Panc1 (cell line): ENCODE results near the gene RIPK1. TPM values are rescaled to one million over a fixed set of nuclear protein-coding genes. Genes with fewer than 3 reads are reported as not detected.

Source experiments
- ATAC-seq: fragments of 200-7000 bp; cut with Tn5 transposase; 2 replicates; pipeline ENCODE4 v1.9.1; 2020; ENCODE audit warnings: mild to moderate bottlenecking, moderate library complexity
- BruUV-seq: library from RNA; stranded (reverse); fragments of 400-500 nt; replicated peaks from 2 replicates; lab custom pipeline; 2021; lab: Mats Ljungman, UMichigan
- CTCF ChIA-PET: fragments of 300-600 bp; sonication (Branson Sonifier 250); formaldehyde crosslinking; loops from one replicate; lab custom pipeline; 2022; ENCODE audit warnings: antibody characterized with exemption; lab: Charles Lee
- POLR2A ChIA-PET: fragments of 300-600 bp; sonication (Branson Sonifier 250); formaldehyde crosslinking; loops from one replicate; lab custom pipeline; 2022; ENCODE audit warnings: antibody characterized with exemption; lab: Charles Lee
- DNase-seq: peaks from one replicate; pipeline ENCODE4 v3.0.0-alpha.2; 2010; ENCODE audit warnings: low read depth, low spot score
- H3K27ac ChIP-seq: 2 replicates; pipeline ENCODE4 v1.5.1; 2011; ENCODE audit warnings: mild to moderate bottlenecking, low read length, inconsistent platforms
- H3K27me3 ChIP-seq: fragments of 200-500 bp; sonication (Bioruptor generic); 2 replicates; pipeline ENCODE4 v1.6.0; 2014; ENCODE audit warnings: low read length, inconsistent platforms; ENCODE audit not compliant: control insufficient read depth, insufficient read depth
- H3K36me3 ChIP-seq: fragments of 200-500 bp; sonication (Bioruptor generic); 2 replicates; pipeline ENCODE4 v1.5.1; 2014; ENCODE audit warnings: inconsistent platforms, mild to moderate bottlenecking, low read length, moderate library complexity; ENCODE audit not compliant: control insufficient read depth, insufficient read depth
- H3K4me1 ChIP-seq: 2 replicates; pipeline ENCODE4 v1.5.1; 2011; ENCODE audit warnings: inconsistent platforms, mild to moderate bottlenecking, low read length, moderate library complexity; ENCODE audit not compliant: control insufficient read depth, insufficient read depth
- H3K4me3 ChIP-seq, 2 experiments: 2 replicates each; pipeline ENCODE4 v1.5.1; 2011 to 2012; ENCODE audit warnings: low read depth in 2 of 2, low read length in 2 of 2, mild to moderate bottlenecking in 2 of 2, inconsistent platforms in 1 of 2, moderate library complexity in 1 of 2
- H3K9me3 ChIP-seq: fragments of 200-500 bp; sonication (Bioruptor generic); 2 replicates; pipeline ENCODE4 v1.5.1; 2014; ENCODE audit warnings: low read depth, mild to moderate bottlenecking, inconsistent platforms, low read length, moderate library complexity; ENCODE audit not compliant: control insufficient read depth, insufficient read depth
- POLR2AphosphoS5 ChIP-seq: IDR thresholded peaks from 2 replicates; pipeline ENCODE4 v1.6.1; 2012; ENCODE audit warnings: mild to moderate bottlenecking, low read depth, low read length, moderate library complexity
- SIN3A ChIP-seq: IDR thresholded peaks from 2 replicates; pipeline ENCODE4 v1.6.1; 2012; ENCODE audit warnings: low read depth, mild to moderate bottlenecking, low read length, moderate library complexity, borderline replicate concordance; ENCODE audit not compliant: insufficient read depth
- TCF7L2 ChIP-seq: IDR thresholded peaks from 2 replicates; pipeline ENCODE4 v1.6.1; 2011; ENCODE audit warnings: mild to moderate bottlenecking, low read depth, low read length, inconsistent platforms
- in situ Hi-C: cut with HindIII; loops from 2 replicates; pipeline ENCODE4 v1.10.0; 2016; ENCODE audit warnings: low sequenced_read_pairs, low pct_unique_long_range_greater_than_20kb
- intact Hi-C: fragments of 100-400 bp; cut with micrococcal nuclease; formaldehyde crosslinking; loops from one replicate; pipeline ENCODE4 v1.10.0; 2022; ENCODE audit not compliant: unreplicated experiment
- total RNA-seq: library from RNA; stranded (reverse); gene quantifications from one replicate; pipeline ENCODE4 v1.2.1, GENCODE V29; 2021; ENCODE audit not compliant: unreplicated experiment
- TF ChIP-seq, protein P1 (sequence below): fragments of 450-650 bp; IDR thresholded peaks from 2 replicates; pipeline ENCODE4 v1.5.1; 2017; ENCODE audit warnings: mild to moderate bottlenecking
- TF ChIP-seq, protein P2 (sequence below), 2 experiments: IDR thresholded peaks; 2 replicates each; pipeline ENCODE4 v1.6.1; 2011 to 2012; ENCODE audit warnings: low read depth in 2 of 2, control low read depth in 1 of 2, low read length in 1 of 2, mild to moderate bottlenecking in 1 of 2, moderate library complexity in 1 of 2; ENCODE audit not compliant: insufficient read depth in 1 of 2

RIPK1 gene
- total RNA-seq, 1 experiment from 2014 or later, result 31.6 TPM

DNA sequence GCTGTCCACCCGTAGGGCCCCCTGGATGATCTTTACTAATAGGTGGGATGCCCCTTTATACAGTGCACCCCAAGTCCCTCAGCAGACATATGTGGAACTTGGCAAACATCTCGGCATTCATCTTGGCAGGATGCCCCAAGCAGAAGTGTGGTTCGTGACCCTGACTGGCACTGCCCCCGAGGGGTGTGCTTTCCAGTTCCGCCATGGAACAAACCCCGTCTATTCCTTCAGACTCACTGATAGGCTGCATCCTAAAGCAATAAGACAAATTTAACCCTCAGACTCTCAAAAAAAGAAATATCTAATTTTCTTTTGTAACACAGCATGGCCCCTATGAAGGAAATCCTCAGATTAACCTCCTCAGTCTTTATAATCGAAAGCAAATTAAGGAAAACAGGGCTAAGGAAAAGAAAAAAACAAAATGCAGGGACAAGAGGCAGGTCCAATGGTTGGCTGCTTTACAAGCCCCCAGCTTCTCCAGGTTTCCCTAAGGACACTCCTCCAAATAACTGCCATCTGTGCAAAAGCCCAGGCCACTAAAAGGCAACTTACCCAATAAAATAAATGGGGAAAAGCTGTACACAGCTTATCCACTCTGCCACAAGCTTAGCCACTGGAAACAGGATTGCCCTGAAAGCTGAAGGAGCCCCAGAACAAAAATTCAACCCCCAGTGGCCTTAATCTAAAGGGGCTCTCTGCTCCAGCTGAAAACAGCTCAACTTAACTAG lies 30.5 kb upstream of the RIPK1 start:
- in situ Hi-C loops (no loop called here), intact Hi-C loops (no loop called here)
- Histone ChIP-seq H3K27me3 (peaks cover 2% of the 10 kb centered on the region; the same call in 1 of the 2 replicates), H3K9me3 (no peaks in the 10 kb centered on the region), H3K4me1 (no peaks in the 10 kb centered on the region), H3K27ac (no peak overlapping the region), H3K36me3 (no peaks in the 10 kb centered on the region), H3K4me3 (no peak overlapping the region)
- ATAC-seq (no peak), DNase-seq (no peak)
- CTCF ChIA-PET, result no interaction called here
- TF ChIP-seq, protein P1, sequence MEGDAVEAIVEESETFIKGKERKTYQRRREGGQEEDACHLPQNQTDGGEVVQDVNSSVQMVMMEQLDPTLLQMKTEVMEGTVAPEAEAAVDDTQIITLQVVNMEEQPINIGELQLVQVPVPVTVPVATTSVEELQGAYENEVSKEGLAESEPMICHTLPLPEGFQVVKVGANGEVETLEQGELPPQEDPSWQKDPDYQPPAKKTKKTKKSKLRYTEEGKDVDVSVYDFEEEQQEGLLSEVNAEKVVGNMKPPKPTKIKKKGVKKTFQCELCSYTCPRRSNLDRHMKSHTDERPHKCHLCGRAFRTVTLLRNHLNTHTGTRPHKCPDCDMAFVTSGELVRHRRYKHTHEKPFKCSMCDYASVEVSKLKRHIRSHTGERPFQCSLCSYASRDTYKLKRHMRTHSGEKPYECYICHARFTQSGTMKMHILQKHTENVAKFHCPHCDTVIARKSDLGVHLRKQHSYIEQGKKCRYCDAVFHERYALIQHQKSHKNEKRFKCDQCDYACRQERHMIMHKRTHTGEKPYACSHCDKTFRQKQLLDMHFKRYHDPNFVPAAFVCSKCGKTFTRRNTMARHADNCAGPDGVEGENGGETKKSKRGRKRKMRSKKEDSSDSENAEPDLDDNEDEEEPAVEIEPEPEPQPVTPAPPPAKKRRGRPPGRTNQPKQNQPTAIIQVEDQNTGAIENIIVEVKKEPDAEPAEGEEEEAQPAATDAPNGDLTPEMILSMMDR, result no peak
- TF ChIP-seq SIN3A (no peak), TCF7L2 (no peak), POLR2AphosphoS5 (no peak)
- TF ChIP-seq, protein P2, sequence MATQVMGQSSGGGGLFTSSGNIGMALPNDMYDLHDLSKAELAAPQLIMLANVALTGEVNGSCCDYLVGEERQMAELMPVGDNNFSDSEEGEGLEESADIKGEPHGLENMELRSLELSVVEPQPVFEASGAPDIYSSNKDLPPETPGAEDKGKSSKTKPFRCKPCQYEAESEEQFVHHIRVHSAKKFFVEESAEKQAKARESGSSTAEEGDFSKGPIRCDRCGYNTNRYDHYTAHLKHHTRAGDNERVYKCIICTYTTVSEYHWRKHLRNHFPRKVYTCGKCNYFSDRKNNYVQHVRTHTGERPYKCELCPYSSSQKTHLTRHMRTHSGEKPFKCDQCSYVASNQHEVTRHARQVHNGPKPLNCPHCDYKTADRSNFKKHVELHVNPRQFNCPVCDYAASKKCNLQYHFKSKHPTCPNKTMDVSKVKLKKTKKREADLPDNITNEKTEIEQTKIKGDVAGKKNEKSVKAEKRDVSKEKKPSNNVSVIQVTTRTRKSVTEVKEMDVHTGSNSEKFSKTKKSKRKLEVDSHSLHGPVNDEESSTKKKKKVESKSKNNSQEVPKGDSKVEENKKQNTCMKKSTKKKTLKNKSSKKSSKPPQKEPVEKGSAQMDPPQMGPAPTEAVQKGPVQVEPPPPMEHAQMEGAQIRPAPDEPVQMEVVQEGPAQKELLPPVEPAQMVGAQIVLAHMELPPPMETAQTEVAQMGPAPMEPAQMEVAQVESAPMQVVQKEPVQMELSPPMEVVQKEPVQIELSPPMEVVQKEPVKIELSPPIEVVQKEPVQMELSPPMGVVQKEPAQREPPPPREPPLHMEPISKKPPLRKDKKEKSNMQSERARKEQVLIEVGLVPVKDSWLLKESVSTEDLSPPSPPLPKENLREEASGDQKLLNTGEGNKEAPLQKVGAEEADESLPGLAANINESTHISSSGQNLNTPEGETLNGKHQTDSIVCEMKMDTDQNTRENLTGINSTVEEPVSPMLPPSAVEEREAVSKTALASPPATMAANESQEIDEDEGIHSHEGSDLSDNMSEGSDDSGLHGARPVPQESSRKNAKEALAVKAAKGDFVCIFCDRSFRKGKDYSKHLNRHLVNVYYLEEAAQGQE (IDR thresholded peaks at IDR 0.05; ENCODE audit: insufficient read depth in 1 of 2, low read depth in 2 of 2, low read length in 1 of 2), result no peak
- no TSS peak for BruUV-seq
- POLR2A ChIA-PET, result interaction anchor here (0.6 kb wide), 1 partner anchor 980 kb away, joined by 4 read pairs; no protein-coding TSS in a partner anchor

DNA sequence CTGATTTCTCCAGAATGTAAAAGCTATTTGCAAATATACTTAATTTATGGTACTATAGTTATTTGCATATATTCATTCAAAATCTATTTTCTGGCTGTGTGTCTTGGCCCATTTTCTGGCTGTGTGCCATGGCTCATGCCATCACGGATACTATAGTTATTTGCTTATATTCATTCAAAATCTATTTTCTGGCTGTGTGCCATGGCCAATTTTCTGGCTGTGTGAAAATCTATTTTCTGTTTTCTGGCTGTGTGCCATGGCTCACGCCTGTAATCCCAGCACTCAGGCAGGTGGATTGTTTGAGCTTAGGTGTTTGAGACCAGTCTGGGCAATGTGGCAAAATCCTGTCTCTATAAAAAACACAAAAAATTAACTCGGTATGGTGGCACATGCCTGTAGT lies 28.9 kb upstream of the RIPK1 start:
- no peaks in the 10 kb centered on the region for H3K4me1 ChIP-seq
- H3K4me3 ChIP-seq, result no peak overlapping the region
- TF ChIP-seq, protein P2 (IDR thresholded peaks at IDR 0.05; ENCODE audit: insufficient read depth in 1 of 2, low read depth in 2 of 2, low read length in 1 of 2), result no peak
- TF ChIP-seq POLR2AphosphoS5, result no peak
- TF ChIP-seq SIN3A, result no peak
- TF ChIP-seq, protein P1, result no peak
- TF ChIP-seq TCF7L2, result no peak
- no peaks in the 10 kb centered on the region for H3K9me3 ChIP-seq
- intact Hi-C loops, result no loop called here
- DNase-seq (no peak), ATAC-seq (no peak)
- H3K36me3 ChIP-seq, result no peaks in the 10 kb centered on the region
- POLR2A ChIA-PET, result interaction anchor here (0.6 kb wide), 1 partner anchor 16 kb away, joined by 3 read pairs; no protein-coding TSS in a partner anchor
- H3K27me3 ChIP-seq, result peaks cover 2% of the 10 kb centered on the region; the same call in 1 of the 2 replicates
- no peak overlapping the region for H3K27ac ChIP-seq
- in situ Hi-C loops, result no loop called here
- BruUV-seq, result no TSS peak
- CTCF ChIA-PET, result interaction anchor here (0.9 kb wide), 1 partner anchor 25 kb away, joined by 3 read pairs; no protein-coding TSS in a partner anchor
